GM21723 (cell line): ENCODE data around the gene SPNS2.

ENCODE experiments used
- ATAC-seq: cut with Tn5 transposase; IDR thresholded peaks from one replicate; pipeline ENCODE4 v1.9.1; 2021; ENCODE audit warnings: mild to moderate bottlenecking, moderate library complexity; ENCODE audit not compliant: unreplicated experiment

The SPNS2 gene

DNA sequence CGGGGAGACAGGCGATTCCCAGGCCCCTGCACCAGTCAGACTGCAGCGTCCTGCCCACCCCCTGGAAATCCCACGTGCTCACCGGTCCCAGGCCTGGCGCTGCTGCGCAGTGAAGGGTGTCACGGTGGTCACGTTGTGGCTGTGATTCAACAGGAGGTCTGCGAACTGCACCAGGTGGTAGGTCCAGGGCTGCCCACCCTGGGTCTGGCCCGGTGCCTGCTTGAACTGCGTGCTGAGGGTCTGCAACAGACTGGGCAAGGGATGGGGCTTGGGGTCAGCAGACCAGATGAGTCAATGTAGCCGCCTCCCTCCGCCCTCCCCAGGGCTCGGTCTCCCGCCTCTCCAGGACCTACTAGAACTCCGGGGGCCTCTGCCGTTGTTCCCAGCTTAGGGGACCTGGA is 49.4 kb downstream of the SPNS2 start:
- ATAC-seq = no peak

DNA sequence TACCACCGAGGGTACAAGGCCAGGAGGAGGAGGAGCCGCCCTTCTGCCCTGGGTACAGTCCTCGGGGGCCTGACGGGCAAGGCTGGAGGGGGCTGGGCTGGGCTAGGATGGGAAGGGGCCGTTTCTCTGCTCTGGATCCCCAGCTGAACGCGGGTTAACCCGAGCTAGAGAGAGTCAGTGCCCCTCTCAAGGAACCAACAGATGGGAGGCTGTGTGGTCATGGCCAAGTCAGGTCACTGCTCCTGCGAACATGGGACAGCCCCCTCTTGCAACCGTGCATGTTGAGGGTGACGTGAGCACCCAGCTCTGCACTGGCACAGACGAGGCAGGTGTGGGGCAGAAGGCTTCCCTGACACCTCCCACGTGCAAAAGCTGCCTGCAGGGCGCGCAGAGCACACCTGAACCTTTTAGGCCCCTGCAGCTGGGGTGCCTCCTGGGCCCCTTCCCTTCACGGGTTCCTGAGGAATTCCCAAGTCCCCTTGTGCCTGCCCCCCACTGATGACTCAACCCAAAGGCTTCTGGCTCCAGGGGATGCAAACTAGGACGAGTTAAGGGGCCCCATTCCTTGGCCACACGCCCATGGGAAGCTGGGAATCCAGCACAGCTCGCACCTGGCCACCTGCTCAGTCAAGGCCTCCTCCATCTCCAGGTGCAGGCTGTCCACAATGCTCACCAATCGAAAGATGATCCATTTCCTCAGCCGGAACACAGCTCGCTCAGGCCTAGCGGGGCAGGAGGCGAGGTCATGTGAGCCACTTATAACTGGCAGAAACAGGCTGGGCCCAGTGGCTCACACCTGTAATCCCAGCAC is 50.2 kb downstream of the SPNS2 start:
- no peak for ATAC-seq

DNA sequence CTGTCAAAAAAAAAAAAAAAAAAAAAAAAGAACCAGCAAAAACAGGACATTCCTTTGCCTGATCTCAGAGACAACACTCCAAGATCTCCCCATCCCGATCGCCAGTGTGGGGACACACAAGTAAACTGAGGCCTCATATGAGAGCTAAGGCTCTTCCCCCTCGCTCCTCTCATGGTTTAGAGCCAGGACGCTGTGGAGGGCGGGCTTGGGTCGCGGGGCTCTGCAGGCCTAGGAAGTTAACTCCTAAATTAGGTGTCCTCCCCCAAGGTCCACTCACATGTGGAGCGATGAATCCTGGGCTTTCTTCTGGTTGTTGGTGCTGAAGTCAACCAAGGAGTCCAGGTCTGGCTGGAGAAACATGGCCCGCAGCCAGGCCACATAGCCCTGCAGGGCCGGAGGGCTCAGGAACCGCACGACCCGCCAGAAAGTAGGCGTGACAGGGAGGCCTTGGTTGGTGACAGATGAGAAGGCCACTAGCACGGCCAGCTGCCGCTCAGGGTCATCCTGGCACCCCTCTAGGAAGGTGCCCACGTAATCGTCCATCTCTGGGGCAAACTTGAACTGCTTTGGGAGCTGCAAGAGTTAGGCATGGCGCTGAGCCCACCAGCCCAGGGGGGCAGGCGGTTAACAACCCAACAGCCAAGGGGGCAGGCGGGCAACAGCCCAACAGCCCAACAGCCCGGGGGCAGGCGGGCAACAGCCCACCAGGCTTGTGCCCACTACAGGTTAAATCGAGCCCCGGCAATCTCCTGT is 51.3 kb downstream of the SPNS2 start:
- ATAC-seq = no peak

DNA sequence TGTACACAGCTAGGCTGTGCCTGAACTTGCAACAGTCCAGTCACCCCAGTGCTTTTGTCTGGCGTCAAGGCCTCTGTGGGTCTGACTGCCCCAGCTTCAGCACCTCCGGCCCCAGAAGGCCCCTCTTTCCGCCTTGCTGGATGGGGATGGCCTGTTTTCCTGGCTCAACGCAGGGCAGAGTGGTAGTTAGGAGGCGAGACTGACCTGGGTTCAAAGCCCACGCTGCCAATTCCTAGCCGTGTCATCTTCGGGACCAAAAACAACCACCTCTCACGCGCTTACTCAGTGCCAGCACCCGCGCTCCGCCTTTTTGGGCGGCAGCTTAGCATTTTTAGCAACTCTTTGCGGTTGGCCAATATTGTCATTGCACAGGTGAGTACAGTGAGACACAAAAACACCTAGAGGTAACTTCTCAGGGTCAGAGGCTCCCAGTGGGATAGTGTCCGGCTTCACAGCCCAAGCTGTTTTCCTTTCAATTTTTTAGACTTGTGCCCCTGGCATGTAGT is 51.9 kb downstream of the SPNS2 start:
- no peak for ATAC-seq

DNA sequence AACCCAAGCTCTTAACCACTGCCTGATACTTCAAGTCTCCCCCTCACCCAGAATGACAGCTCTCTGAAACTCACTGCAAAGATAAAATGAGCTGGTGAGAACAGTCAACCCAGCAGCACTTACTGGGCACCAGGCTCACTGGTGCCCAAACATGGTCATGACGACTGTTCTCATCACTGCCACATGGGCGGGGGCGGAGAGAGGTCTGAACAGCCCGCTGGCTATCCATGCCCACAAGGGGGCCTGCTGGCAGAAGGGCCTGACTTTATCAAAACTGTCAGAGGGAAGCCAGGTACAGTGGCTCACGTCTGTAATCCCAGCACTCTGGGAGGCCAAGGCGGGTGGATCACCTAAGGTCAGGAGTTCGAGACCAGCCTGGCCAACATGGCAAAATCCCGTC is 52.5 kb downstream of the SPNS2 start:
- no peak for ATAC-seq

DNA sequence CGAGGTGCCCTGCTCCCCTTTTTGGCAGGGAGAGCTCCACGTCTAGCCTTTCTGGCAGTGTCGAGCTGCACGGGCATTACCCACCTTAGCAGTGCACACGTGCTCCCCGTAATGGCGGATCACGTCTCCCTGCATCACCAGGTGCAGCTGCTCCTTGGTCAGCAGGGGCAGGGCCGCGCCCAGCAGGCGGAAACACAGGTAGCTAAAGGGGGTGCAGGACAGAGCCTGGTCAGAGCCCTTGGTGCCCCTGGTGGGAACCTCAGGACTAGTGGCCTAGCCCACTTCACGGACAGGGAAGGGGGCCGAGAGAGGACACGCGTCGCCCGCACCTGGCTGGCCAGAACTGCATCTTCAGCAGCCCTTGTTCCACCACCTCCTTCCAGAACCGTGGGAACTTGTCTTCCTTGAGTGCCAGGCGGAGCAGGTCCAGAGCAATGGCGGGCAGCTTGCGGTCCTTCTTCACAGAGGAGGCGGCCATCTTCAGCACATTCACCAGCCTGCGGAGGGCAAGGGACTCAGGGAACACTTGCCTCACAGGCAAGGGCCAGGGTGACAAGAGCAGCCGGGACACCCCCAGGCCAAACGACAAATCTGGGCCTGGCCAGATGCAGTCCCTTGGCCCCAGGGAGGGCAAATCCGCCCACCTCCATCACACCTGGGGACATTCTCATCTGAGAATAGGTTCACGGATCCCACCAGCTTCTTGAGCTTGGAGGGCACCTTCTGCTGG is 53.3 kb downstream of the SPNS2 start:
- ATAC-seq = no peak

DNA sequence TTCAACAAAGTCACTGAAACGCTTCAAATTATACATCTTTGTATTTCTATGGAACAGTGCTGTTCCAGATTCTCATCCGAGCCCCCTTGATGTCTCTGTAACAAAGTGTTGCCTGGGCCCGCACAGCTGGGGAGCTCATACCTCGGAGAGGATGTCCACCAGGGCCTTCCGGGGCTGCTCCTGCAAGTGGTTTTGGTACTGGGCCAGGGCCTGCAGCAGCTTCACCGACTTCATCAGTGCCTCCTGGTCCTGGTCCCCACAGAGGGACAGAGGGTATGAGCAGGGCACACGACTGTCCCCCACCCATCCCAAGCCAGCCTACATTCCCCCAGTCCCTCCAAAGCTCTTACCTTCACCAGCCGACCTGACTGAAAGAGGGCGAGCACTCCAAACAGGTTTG is 55.0 kb downstream of the SPNS2 start:
- no peak for ATAC-seq

DNA sequence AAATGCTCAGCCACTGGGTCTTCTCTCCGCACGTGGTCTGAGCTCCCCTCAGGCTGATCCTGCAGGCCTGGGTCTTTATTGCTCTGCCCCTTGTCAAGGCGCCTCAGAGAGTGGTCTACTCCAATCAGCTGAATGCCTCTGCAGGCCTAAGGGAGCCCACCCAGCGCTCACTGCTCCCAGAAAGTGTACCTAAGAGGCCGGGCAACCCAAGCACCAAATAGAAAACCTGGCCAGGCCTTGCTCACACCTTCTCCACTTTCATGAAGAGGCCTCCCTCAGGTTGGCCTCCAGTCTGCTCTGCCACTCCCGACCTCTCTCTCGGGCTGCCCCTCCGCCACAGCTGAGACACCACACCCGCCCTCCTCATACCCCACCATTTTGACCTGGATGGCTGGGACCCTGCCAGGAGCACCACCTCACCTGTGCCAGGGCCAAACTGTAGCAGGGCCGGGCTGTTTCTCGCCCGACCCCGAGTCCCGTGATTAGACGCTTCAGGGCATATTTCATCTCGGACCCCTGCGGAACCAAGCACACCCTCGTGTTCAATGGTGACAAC is 55.8 kb downstream of the SPNS2 start:
- no peak for ATAC-seq

DNA sequence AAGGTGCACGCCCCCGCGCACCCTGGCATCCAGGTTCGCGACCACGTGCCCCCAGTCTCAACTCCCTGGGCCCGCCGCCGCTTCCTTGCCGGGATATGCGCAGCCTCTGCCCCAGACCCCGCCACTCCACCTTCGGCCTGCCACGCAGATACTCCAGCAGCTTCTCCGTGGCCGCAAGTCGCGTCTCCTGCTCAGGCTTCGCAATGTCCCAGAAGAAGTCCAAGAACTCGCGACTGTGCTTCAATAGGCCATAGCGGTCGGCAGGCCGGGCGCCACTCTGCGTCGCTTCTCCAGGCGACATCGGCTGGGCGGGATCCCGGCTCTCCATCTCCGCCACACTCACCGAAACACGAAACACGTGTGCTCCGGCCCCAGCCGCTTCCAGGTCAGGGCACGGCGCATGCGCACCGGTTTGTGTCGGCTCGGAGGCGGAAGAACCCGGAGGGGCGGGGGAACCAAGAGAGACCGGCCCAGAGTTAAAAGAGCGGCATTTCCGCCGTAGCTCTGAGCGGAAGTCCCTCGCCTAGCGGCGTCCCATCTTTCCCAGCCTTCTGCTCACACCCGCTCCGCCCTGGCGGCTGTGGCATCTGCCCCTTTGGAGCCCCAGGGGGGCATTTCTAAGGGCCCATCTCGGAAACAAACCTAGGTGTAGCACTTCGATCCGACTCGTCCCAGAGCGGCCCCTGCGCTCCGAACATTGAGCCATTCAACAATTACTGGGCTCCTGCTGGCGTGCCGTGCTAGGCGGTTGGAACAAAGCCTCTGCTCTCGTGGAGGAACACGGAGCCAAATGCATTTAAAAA is 56.5 kb downstream of the SPNS2 start, which contains the start of gene MYBBP1A:
MYBBP1A (minus strand) TSS at position 388 of the 803 bp plus-strand sequence; CDS start at position 328, 60 bp downstream.
- peak; percentile 74 for ATAC-seq

DNA sequence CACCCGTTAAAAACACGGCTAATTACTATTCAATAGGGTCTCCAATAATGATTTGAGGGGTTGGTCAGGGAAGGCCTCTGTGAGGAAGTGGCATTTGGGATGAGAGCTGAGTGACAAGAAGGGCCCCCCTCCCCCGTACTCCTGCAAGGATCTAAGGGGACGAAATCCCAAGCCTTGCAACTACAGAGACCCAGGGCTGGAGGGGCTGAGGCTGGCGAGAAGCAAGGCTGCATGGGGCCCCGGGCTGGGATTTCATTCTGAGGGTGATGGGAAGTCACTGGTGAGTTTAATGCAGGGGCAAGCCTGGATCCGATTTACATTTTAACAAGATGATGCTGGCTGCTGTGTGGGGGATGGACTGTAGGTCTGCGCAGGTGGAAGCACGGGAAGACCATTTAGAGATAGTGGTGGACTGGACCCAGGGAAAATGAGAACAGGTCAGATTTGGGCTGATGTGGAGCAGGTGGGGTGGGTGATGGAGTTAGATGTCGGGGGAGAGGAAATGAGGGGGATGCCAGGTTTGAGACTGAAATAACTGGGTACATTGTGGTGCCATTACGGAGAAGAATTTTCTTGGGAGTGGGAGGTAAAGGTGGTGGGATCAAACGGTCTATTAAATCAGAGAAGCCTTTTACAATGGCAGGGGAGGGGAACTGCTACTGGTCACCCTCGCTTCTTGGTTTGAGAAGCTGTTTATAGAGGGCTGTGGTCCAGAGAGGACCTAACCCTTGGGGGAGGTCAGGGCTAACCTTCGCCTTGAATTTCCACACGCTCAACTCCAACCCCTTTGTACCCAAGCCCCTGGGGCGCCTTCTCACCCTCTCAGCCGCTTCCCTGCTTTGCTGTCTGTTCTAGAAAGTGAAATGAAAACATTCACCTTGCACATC is 57.4 kb downstream of the SPNS2 start:
- no peak for ATAC-seq

DNA sequence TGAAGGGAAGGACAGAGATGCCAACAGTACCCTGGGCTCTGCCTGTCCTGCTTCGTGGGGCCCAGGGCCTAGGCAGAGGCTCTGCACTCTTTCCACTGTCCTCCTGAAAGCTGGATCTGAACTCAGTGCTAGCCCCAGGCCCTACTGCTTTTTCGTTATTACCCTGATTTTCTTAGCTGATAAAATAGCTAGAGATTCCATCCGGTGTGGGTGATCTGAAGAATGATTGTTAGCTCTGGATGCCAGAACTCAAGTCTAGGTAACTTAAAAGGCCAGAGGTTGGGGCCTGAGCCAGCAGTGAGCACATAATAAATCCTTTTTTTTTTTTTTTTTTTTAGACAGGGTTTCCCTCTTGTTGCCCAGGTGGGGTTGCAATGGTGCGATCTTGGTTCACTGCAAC is 58.3 kb downstream of the SPNS2 start:
- no peak for ATAC-seq

DNA sequence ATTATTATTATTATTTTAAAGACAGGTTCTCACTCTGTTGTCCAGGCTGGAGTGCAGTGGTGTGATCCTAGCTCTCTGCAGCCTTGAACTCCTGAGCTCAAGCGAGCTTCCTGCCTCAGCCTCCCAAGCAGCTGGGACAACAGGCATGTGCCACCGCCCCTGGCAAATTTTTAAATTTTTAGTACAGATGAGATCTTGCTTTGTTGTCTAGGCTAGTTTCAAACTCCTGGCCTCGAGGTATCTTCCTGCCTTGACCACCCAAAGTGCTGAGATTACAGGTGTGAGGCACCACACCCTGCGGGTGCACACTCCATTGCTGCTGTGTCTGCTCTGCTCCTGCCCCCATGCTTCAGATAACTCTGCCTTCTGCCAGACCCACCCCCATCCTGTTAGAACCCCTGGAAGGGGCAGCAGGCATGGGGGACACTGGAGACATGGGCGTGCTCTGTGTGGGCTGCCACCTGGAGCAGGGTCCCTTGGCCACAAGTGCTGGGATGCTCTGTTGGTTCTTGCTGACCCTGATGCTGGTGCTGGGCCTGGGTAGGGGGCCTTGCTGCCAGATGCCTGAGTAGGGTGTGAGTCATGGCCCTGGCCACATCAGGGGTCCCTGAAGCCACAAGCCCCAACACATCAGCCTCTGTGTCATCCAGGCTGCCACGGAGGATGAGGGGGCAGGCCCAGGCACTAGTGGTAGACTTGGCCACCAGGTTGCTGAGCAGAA is 59.1 kb downstream of the SPNS2 start:
- no peak for ATAC-seq

DNA sequence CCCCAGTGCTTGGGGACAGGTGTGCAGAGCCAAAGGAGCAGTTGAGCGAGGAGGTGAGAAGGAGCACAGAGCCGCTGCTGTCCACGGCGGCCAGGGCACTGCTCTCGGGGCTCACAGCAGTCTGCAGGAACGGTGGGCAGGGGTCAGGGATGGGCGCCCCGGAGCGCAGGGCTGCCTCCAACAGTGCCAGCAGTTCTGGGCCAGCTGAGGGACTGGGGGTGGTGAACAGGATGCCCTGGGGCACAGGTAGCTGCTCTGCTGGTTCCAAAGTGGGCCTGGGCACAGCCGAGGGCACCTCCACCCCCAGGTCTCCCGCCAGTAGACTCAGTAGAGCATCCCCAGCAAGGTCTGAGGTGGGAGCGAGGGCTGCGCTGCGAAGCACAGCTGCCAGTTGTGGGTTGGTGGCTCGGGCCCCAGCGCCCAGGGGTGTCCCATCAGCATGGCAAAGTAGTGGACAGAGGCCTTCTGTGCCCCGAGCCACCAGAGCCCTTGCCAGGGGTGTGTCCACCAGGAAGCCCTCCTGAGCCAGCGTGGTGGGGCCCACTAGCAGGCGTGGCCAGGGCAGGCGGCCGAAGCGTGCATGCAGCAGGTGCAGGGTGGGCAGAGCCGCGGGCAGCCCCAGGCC is 59.8 kb downstream of the SPNS2 start:
- ATAC-seq = no peak

DNA sequence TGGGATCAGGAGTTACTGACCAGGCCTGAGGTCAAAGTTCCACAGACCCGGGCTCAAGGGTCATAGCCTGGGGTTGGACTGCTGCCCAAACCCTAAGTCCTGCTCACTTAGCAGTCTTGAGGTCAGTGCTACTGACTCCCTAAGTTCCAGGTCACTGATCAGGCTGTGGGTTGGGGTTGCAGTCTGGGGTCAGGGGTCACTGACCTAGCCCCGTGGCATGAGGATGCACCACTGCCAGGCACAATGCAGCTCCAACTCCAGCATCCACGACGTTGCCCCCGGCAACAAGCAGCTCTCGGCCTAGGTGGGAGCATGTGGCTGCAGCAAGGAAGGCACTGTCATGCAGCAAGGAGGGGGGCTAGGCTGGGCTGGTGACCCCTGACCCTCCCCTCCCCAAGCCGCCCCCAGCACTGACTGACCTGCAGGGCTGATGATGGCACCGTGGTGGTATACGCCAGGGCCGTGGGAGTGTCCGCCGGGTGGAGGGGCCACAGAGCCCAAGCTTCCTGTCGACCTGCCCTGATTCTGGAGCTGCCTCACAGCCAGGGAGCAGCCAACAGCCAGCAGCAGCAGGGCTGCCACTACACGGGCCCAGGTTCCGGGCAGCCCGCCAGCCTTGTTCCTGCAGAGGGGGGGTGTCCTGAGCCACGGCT is 60.6 kb downstream of the SPNS2 start:
- no peak for ATAC-seq

DNA sequence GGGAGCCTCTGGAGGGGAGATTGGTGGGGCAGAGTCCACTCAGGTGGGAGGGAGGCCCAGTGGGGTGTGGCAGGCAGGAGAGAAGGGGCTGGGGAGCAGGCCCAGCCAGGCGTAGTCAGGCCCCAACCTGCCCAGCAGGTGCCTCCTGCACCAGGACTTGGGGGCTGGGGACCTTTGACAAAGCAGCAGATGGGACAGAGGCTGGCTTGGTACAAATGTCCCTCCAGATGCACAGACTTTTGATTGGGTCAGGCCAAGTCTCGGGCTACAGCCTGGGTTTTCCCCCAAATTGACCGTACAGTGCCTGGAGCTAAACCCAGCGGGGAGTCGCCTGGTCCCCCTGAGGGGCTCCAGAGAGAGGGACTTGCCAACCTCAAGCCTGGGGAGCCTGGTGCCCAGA is 61.3 kb downstream of the SPNS2 start:
- no peak for ATAC-seq

DNA sequence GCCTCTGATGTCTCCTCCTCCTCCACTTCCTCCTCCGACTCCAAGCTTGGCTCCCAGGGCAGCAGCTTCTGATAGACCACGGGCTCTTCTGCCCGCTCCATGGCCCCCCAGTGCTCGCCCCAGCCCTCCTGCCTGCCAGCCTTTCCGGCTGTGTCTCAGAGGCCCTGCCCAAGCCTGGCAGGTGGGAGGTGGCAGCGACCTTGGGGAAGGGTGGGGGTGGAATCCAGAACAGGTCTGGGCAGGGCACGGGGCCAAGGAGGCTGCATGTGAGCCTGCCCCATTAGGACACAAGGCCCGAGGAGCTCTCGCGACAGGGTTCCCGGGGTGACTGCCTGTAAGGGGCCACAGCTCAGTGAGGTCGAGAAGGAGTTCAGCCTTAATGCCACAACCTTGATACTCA is 61.7 kb downstream of the SPNS2 start, which contains the start of gene GGT6:
GGT6 (minus strand) TSS at position 157 of the 400 bp plus-strand sequence; CDS start at position 101, 56 bp downstream.
- no peak for ATAC-seq

DNA sequence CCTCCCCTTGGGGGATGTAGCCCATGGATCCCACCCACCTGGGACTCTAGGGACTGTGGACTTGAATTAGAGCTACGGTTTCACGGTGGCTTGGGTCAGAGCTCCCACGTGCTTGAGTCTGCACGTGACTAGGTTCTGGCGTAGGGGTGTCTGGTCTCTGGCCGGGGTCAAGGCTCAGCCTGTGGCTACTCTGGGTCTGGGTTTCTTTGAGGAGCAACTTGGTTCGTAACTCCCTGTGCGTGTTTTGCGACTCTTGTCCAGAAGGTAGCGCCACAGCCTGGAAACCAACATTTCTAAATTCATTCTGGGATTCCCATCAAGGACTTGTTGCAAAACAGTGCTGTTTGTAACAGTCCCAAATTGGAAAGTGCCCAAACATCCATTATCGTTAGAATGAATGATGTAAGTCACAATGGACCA is 62.2 kb downstream of the SPNS2 start:
- ATAC-seq = no peak
